Activated CD4-positive, alpha-beta T cell treated with anti-CD3 and anti-CD28 coated beads, Interleukin-2, Interleukin-4, amounts not matched to agents 100 ng/mL and 50 ng/mL, durations not matched to agents 16 hours and 8 hours (primary cell): ENCODE data around the gene LRMDA.

ENCODE experiments used
- DNase-seq: peaks from one replicate; pipeline ENCODE4 v3.0.0-alpha.2; 2020; ENCODE audit warnings: low spot score

Gene LRMDA

GRCh38 chr10:75836064-75836463, 404.6 kb downstream of the LRMDA start:
- no peak for DNase-seq

GRCh38 chr10:75838486-75838885, 407.1 kb downstream of the LRMDA start:
- no peak for DNase-seq

GRCh38 chr10:75839020-75839419, 407.6 kb downstream of the LRMDA start:
- DNase-seq = no peak

GRCh38 chr10:75841266-75841665, 409.8 kb downstream of the LRMDA start:
- no peak for DNase-seq

GRCh38 chr10:75845176-75845947, 413.9 kb downstream of the LRMDA start:
- no peak for DNase-seq

GRCh38 chr10:75847477-75847876, 416.1 kb downstream of the LRMDA start:
- DNase-seq = no peak

- no peak for DNase-seq
These were observed 420.3 kb downstream of the LRMDA start for GRCh38 chr10:75851580-75852345.

GRCh38 chr10:75852851-75853484, 421.5 kb downstream of the LRMDA start:
- no peak for DNase-seq

- no peak for DNase-seq
These were observed 425.9 kb downstream of the LRMDA start for GRCh38 chr10:75857269-75857846.

- DNase-seq = no peak
These were observed 426.5 kb downstream of the LRMDA start for GRCh38 chr10:75857896-75858295.

- no peak for DNase-seq
These were observed 426.9 kb downstream of the LRMDA start for GRCh38 chr10:75858339-75858738.

- no peak for DNase-seq
These were observed 427.7 kb downstream of the LRMDA start for GRCh38 chr10:75859141-75859540.

- DNase-seq = no peak
These were observed 428.6 kb downstream of the LRMDA start for GRCh38 chr10:75860009-75860408.

GRCh38 chr10:75861582-75861981, 430.2 kb downstream of the LRMDA start:
- no peak for DNase-seq

GRCh38 chr10:75862935-75863334, 431.5 kb downstream of the LRMDA start:
- no peak for DNase-seq

- no peak for DNase-seq
These were observed 433.3 kb downstream of the LRMDA start for GRCh38 chr10:75864717-75865116.

- DNase-seq = no peak
These were observed 434.2 kb downstream of the LRMDA start for GRCh38 chr10:75865413-75866299.

- DNase-seq = no peak
These were observed 434.8 kb downstream of the LRMDA start for GRCh38 chr10:75866300-75866625.

GRCh38 chr10:75866731-75867130, 435.3 kb downstream of the LRMDA start:
- no peak for DNase-seq

- no peak for DNase-seq
These were observed 437.1 kb downstream of the LRMDA start for GRCh38 chr10:75868574-75868973.

- no peak for DNase-seq
These were observed 438.7 kb downstream of the LRMDA start for GRCh38 chr10:75870039-75870645.
